Fibroblast of mammary gland (primary cell): ENCODE measurements around the gene MUC13.

Experiments used
- DNase-seq: peaks from one replicate; pipeline ENCODE4 v3.0.0-alpha.2; 2010; ENCODE audit warnings: low read depth
- H3K4me3 ChIP-seq: 2 replicates; pipeline ENCODE4 v1.5.1; 2011; ENCODE audit warnings: low read depth, mild to moderate bottlenecking, low read length, moderate library complexity; ENCODE audit not compliant: control insufficient read depth
- CTCF ChIP-seq: conservative IDR thresholded peaks from 2 replicates; pipeline ENCODE4 v1.5.1; 2011; ENCODE audit warnings: low read depth, low read length, inconsistent platforms; ENCODE audit not compliant: control insufficient read depth, insufficient read depth

MUC13 gene

GRCh38 chr3:124867511-124867910, 67.0 kb downstream of the MUC13 start:
- no peak for TF ChIP-seq CTCF
- no peak for DNase-seq
- H3K4me3 ChIP-seq: no peak overlapping the region

GRCh38 chr3:124862006-124862405, 72.5 kb downstream of the MUC13 start:
- no peak for TF ChIP-seq CTCF
- no peak overlapping the region for H3K4me3 ChIP-seq
- no peak for DNase-seq

GRCh38 chr3:124861041-124861440, 73.5 kb downstream of the MUC13 start:
- DNase-seq: peak; percentile 68
- no peak overlapping the region for H3K4me3 ChIP-seq
- no peak for TF ChIP-seq CTCF

GRCh38 chr3:124860599-124860998, 74.0 kb downstream of the MUC13 start:
- peak; percentile 97 for DNase-seq
- TF ChIP-seq CTCF: no peak
- H3K4me3 ChIP-seq: no peak overlapping the region

GRCh38 chr3:124859025-124859424, 75.5 kb downstream of the MUC13 start:
- TF ChIP-seq CTCF: no peak
- no peak overlapping the region for H3K4me3 ChIP-seq
- DNase-seq: peak; percentile 92

GRCh38 chr3:124858275-124858674, 76.3 kb downstream of the MUC13 start:
- DNase-seq: peak; percentile 75
- TF ChIP-seq CTCF: no peak
- no peak overlapping the region for H3K4me3 ChIP-seq

GRCh38 chr3:124856677-124857076, 77.9 kb downstream of the MUC13 start:
- no peak for TF ChIP-seq CTCF
- peak; percentile 31 for DNase-seq

More at GRCh38 chr3:124856677-124857076, 77.9 kb downstream of the MUC13 start:
- no peak overlapping the region for H3K4me3 ChIP-seq
